ENCODE results near the gene KHDRBS2.

DNA sequence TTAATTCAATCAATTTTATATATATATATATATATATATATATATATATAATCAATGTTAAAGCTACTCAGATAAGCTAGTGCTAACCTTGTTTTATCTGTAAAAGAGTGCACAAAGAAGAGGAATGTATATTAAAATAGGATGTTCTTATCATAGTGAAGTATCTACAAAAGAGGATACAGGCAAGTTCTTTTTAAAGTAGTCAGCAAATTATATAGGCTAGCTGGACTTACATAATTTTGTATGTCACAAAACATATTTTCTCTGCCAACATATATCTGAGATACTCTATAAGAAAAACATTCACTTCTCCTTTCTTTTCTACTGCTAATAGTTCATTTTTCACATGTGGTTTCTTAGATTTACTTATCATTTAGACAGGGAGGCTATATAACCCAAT, 39.9 kb downstream of the KHDRBS2 start:
- TF ChIP-seq GATA2 (IDR thresholded peaks at IDR 0.05; ENCODE audit: low read depth, low read length) (no peak), GATA3 (IDR thresholded peaks at IDR 0.05; ENCODE audit: low read depth, low read length) (no peak)
